Neural cell (in vitro differentiated cells): ENCODE results near the gene ELP4. TPM values are rescaled to one million over a fixed set of nuclear protein-coding genes. Genes with fewer than 3 reads are reported as not detected.
"Not testable (repeated sequence)": the region's sequence is repeated elsewhere in the genome, so short reads cannot be mapped to it uniquely, and the experiment has no call there.

Experiments
- H2AFZ ChIP-seq: fragments of 200-600, 300-800 bp; sonication (generic), shearing (Covaris generic); 2 replicates; pipeline ENCODE4 v1.6.0; 2014; ENCODE audit warnings: low read depth, mild to moderate bottlenecking, antibody characterized with exemption, low read length, moderate library complexity
- H3F3A ChIP-seq: fragments of 200-600 bp; shearing (Covaris generic); 2 replicates; pipeline ENCODE4 v1.6.1; 2016; ENCODE audit warnings: mild to moderate bottlenecking, moderate library complexity, mixed read lengths, antibody characterized with exemption, low read length; ENCODE audit not compliant: insufficient read depth, poor library complexity, severe bottlenecking
- H3K27ac ChIP-seq: fragments of 200-600, 300-800 bp; sonication (generic), shearing (Covaris generic); 2 replicates; pipeline ENCODE4 v1.5.1; 2014; ENCODE audit warnings: mild to moderate bottlenecking, low read length, moderate library complexity
- H3K27me3 ChIP-seq: fragments of 300-800, 200-600 bp; sonication (generic), shearing (Covaris generic); 2 replicates; pipeline ENCODE4 v1.6.0; 2014; ENCODE audit warnings: mild to moderate bottlenecking, low read depth, low read length, moderate library complexity; ENCODE audit not compliant: insufficient read depth
- H3K36me3 ChIP-seq: fragments of 300-800, 200-600 bp; sonication (generic), shearing (Covaris generic); 2 replicates; pipeline ENCODE4 v1.5.1; 2014; ENCODE audit warnings: mild to moderate bottlenecking, antibody characterized with exemption, low read length, moderate library complexity; ENCODE audit not compliant: insufficient read depth
- H3K4me2 ChIP-seq: fragments of 300-800, 200-600 bp; sonication (generic), shearing (Covaris generic); 2 replicates; pipeline ENCODE4 v1.6.0; 2014; ENCODE audit warnings: mild to moderate bottlenecking, low read length
- H3K4me3 ChIP-seq: fragments of 300-800, 200-600 bp; sonication (generic), shearing (Covaris generic); 2 replicates; pipeline ENCODE4 v1.5.1; 2014; ENCODE audit warnings: mild to moderate bottlenecking, low read length, moderate library complexity
- H3K79me2 ChIP-seq: fragments of 200-600 bp; shearing (Covaris generic); replicated peaks from 2 replicates; pipeline ENCODE4 v1.6.0; 2014; ENCODE audit warnings: mild to moderate bottlenecking, low read length, moderate library complexity; ENCODE audit not compliant: insufficient read depth
- H3K9ac ChIP-seq: fragments of 300-800, 200-600 bp; sonication (generic), shearing (Covaris generic); 2 replicates; pipeline ENCODE4 v1.6.1; 2016; ENCODE audit warnings: mild to moderate bottlenecking, low read length, mixed read lengths
- H3K9me2 ChIP-seq: fragments of 200-600 bp; shearing (Covaris generic); 2 replicates; pipeline ENCODE4 v1.6.1; 2016; ENCODE audit warnings: mild to moderate bottlenecking, low read length, mixed read lengths; ENCODE audit not compliant: insufficient read depth
- H3K9me3 ChIP-seq: fragments of 200-600, 300-800 bp; sonication (generic), shearing (Covaris generic); 2 replicates; pipeline ENCODE4 v1.6.1; 2016; ENCODE audit warnings: mild to moderate bottlenecking, mixed run types, low read length, moderate library complexity, mixed read lengths
- H4K20me1 ChIP-seq: fragments of 200-600 bp; shearing (Covaris generic); 2 replicates; pipeline ENCODE4 v1.6.1; 2016; ENCODE audit warnings: mild to moderate bottlenecking, mixed run types; ENCODE audit not compliant: insufficient read depth
- EP300 ChIP-seq: fragments of 450-650 bp; conservative IDR thresholded peaks from 2 replicates; pipeline ENCODE4 v1.6.1; 2014; ENCODE audit warnings: antibody characterized with exemption, mild to moderate bottlenecking, moderate library complexity; ENCODE audit not compliant: poor library complexity, severe bottlenecking
- EZH2 ChIP-seq: fragments of 200-600, 300-800 bp; shearing (Covaris generic), sonication (generic); IDR thresholded peaks from 2 replicates; pipeline ENCODE4 v1.6.1; 2014; ENCODE audit warnings: antibody characterized with exemption, low read length, borderline replicate concordance, mild to moderate bottlenecking; ENCODE audit not compliant: insufficient read depth, poor library complexity, severe bottlenecking
- MXI1 ChIP-seq: fragments of 450-650 bp; conservative IDR thresholded peaks from 2 replicates; pipeline ENCODE4 v1.6.1; 2014; ENCODE audit warnings: antibody characterized with exemption, mild to moderate bottlenecking; ENCODE audit not compliant: poor library complexity, severe bottlenecking
- POLR2AphosphoS5 ChIP-seq: IDR thresholded peaks from 2 replicates; pipeline ENCODE4 v1.6.1; 2012
- RAD21 ChIP-seq: fragments of 450-650 bp; conservative IDR thresholded peaks from 2 replicates; pipeline ENCODE4 v1.6.1; 2014; ENCODE audit warnings: antibody characterized with exemption, mild to moderate bottlenecking, moderate library complexity
- SMC3 ChIP-seq: fragments of 450-650 bp; conservative IDR thresholded peaks from 2 replicates; pipeline ENCODE4 v1.6.1; 2014; ENCODE audit warnings: antibody characterized with exemption, mild to moderate bottlenecking, moderate library complexity; ENCODE audit not compliant: poor library complexity
- TAF1 ChIP-seq: IDR thresholded peaks from 2 replicates; pipeline ENCODE4 v1.6.1; 2012; ENCODE audit warnings: low read depth
- polyA plus RNA-seq: library from polyadenylated mRNA; depleted of rRNA; stranded (reverse); fragments of >200 nt; gene quantifications from 2 replicates; pipeline ENCODE4 v1.2.3, GENCODE V29; 2014
- TF ChIP-seq, protein P1 (sequence below): IDR thresholded peaks from 2 replicates; pipeline ENCODE4 v1.6.1; 2012; ENCODE audit warnings: borderline replicate concordance
- TF ChIP-seq, protein P2 (sequence below): fragments of 450-650 bp; IDR thresholded peaks from 2 replicates; pipeline ENCODE4 v1.5.1; 2014; ENCODE audit warnings: antibody characterized with exemption, mild to moderate bottlenecking, moderate library complexity; ENCODE audit not compliant: poor library complexity, severe bottlenecking

ELP4 gene
- polyA plus RNA-seq, 1 donor from 2014 or later: 30.4 TPM

DNA sequence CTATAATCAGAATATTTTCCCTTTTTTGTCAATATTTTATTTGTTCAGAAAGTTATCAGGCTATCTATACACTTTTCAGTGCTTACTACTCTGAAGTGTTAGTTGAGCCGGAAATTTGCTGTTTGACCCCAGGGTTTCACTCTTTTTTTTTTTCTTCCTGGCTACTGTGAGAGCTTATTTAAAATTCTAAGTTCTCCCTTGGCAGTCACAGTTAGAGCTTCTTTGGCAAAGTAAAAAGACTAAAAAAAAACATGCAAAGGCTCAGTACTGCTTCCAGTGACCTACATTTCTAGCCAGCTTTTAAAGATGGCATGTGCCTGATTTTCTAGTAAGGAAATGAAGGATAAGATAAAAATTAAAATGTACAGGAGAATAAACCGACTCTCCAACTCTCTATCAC, 48.4 kb downstream of the ELP4 start:
- H3K4me2 ChIP-seq: no peak overlapping the region
- no peak overlapping the region for H3K4me3 ChIP-seq
- no peaks in the 10 kb centered on the region for H3K36me3 ChIP-seq
- no peaks in the 10 kb centered on the region for H3K9me2 ChIP-seq
- no peaks in the 10 kb centered on the region for H4K20me1 ChIP-seq
- no peaks in the 10 kb centered on the region for H3F3A ChIP-seq
- no peak for TF ChIP-seq POLR2AphosphoS5
- TF ChIP-seq EP300: no peak
- no peak for TF ChIP-seq MXI1
- TF ChIP-seq SMC3: no peak
- TF ChIP-seq, protein P1, sequence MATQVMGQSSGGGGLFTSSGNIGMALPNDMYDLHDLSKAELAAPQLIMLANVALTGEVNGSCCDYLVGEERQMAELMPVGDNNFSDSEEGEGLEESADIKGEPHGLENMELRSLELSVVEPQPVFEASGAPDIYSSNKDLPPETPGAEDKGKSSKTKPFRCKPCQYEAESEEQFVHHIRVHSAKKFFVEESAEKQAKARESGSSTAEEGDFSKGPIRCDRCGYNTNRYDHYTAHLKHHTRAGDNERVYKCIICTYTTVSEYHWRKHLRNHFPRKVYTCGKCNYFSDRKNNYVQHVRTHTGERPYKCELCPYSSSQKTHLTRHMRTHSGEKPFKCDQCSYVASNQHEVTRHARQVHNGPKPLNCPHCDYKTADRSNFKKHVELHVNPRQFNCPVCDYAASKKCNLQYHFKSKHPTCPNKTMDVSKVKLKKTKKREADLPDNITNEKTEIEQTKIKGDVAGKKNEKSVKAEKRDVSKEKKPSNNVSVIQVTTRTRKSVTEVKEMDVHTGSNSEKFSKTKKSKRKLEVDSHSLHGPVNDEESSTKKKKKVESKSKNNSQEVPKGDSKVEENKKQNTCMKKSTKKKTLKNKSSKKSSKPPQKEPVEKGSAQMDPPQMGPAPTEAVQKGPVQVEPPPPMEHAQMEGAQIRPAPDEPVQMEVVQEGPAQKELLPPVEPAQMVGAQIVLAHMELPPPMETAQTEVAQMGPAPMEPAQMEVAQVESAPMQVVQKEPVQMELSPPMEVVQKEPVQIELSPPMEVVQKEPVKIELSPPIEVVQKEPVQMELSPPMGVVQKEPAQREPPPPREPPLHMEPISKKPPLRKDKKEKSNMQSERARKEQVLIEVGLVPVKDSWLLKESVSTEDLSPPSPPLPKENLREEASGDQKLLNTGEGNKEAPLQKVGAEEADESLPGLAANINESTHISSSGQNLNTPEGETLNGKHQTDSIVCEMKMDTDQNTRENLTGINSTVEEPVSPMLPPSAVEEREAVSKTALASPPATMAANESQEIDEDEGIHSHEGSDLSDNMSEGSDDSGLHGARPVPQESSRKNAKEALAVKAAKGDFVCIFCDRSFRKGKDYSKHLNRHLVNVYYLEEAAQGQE: no peak
- no peak for TF ChIP-seq RAD21
- no peak for TF ChIP-seq EZH2
- TF ChIP-seq, protein P2, sequence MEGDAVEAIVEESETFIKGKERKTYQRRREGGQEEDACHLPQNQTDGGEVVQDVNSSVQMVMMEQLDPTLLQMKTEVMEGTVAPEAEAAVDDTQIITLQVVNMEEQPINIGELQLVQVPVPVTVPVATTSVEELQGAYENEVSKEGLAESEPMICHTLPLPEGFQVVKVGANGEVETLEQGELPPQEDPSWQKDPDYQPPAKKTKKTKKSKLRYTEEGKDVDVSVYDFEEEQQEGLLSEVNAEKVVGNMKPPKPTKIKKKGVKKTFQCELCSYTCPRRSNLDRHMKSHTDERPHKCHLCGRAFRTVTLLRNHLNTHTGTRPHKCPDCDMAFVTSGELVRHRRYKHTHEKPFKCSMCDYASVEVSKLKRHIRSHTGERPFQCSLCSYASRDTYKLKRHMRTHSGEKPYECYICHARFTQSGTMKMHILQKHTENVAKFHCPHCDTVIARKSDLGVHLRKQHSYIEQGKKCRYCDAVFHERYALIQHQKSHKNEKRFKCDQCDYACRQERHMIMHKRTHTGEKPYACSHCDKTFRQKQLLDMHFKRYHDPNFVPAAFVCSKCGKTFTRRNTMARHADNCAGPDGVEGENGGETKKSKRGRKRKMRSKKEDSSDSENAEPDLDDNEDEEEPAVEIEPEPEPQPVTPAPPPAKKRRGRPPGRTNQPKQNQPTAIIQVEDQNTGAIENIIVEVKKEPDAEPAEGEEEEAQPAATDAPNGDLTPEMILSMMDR: no peak
- no peak for TF ChIP-seq TAF1
- H3K27ac ChIP-seq: no peak overlapping the region
- no peak overlapping the region for H3K9ac ChIP-seq
- H3K9me3 ChIP-seq: peaks cover 4% of the 10 kb centered on the region
- no peaks in the 10 kb centered on the region for H3K27me3 ChIP-seq
- H2AFZ ChIP-seq: no peak overlapping the region
- no peaks in the 10 kb centered on the region for H3K79me2 ChIP-seq

DNA sequence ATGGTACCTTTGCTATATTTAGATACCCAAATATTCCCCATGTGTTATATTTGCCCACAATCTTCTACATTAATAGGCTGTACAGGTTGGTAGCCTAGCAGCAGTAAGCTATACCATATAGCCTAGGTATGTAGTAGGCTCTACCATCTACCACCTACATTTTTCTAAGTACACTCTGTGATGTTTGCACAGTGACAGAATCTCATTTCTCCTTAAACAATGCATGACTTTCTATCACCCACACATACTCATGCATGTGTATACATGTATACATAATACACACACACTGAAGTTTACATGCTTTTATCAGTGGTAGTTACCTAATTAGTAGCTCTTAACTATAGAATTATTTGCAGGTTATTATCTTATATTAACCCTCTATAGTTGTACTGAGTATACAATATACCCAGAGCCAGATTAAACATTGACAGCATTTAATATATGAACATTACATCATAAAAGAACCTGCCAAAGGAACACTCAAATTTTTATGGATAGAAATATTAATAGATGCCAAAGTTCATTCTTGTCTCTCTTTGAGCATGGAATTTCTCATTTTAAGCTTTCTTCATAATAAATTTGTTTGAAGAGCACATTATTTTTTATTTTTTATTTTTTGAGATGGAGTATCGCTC, 51.4 kb downstream of the ELP4 start:
- H3K9me2 ChIP-seq: no peaks in the 10 kb centered on the region
- no peaks in the 10 kb centered on the region for H3K79me2 ChIP-seq
- no peaks in the 10 kb centered on the region for H3K36me3 ChIP-seq
- no peak overlapping the region for H3K9ac ChIP-seq
- H3F3A ChIP-seq: no peaks in the 10 kb centered on the region
- H3K4me3 ChIP-seq: no peak overlapping the region
- H2AFZ ChIP-seq: no peak overlapping the region
- H3K9me3 ChIP-seq: no peaks in the 10 kb centered on the region
- TF ChIP-seq RAD21 (no peak), EZH2 (no peak), POLR2AphosphoS5 (no peak), SMC3 (no peak), MXI1 (no peak), TAF1 (no peak), EP300 (no peak)
- TF ChIP-seq, protein P1: no peak
- TF ChIP-seq, protein P2: no peak
- no peaks in the 10 kb centered on the region for H4K20me1 ChIP-seq
- H3K27me3 ChIP-seq: no peaks in the 10 kb centered on the region
- no peak overlapping the region for H3K4me2 ChIP-seq
- H3K27ac ChIP-seq: no peak overlapping the region

DNA sequence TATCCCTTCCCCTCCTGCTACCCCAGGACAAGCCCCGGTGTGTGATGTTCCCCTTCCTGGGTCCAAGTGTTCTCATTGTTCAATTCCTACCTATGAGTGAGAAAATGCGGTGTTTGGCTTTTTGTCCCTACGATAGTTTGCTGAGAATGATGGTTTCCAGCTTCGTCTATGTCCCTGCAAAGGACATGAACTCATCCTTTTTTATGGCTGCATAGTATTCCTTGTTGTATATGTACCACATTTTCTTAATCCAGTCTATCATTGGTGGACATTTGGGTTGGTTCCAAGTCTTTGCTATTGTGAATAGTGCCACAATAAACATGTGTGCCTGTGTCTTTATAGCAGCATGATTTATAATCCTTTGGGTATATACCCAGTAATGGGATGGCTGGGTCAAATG, 55.0 kb downstream of the ELP4 start:
- H3K79me2 ChIP-seq, H3K9me2 ChIP-seq, H3K27ac ChIP-seq, H3K4me3 ChIP-seq, H3K9me3 ChIP-seq, H3K9ac ChIP-seq, H2AFZ ChIP-seq, H3F3A ChIP-seq, H3K4me2 ChIP-seq, H4K20me1 ChIP-seq, H3K27me3 ChIP-seq, H3K36me3 ChIP-seq: not testable (repeated sequence)
